Measurements from ENCODE around the gene OR51B4. TPM values are rescaled to one million over a fixed set of nuclear protein-coding genes. Genes with fewer than 3 reads are reported as not detected.

OR51B4 gene
- total RNA-seq, 1 experiment from 2014 or later: 0.11 TPM

- BruUV-seq (replicated peaks): no TSS peak
- Histone ChIP-seq H3K79me2 (ENCODE audit: low read length) (no peaks in the 10 kb centered on the region), H3K27ac (ENCODE audit: low read length) (no peak overlapping the region), H3K9ac (ENCODE audit: low read length) (no peak overlapping the region), H3K9me2 (replicated peaks; ENCODE audit: low read length) (no peaks in the 10 kb centered on the region), H3K27me3 (ENCODE audit: low read length) (peaks cover 7% of the 10 kb centered on the region; the same call in 1 of the 2 replicates), H3K36me3 (ENCODE audit: low read depth, low read length) (no peaks in the 10 kb centered on the region), H3K4me2 (ENCODE audit: low read length) (no peak overlapping the region), H4K20me1 (ENCODE audit: low read length) (no peaks in the 10 kb centered on the region), H3F3A (ENCODE audit: low read length, unreplicated experiment) (no peaks in the 10 kb centered on the region), H2AFZ (ENCODE audit: low read length) (no peak overlapping the region), H3K4me1 (ENCODE audit: insufficient read depth, low read length) (no peaks in the 10 kb centered on the region), H3K9me3 (ENCODE audit: low read length) (no peaks in the 10 kb centered on the region), H3K4me3 (ENCODE audit: low read length) (no peak overlapping the region)
- intact Hi-C loops (cut with micrococcal nuclease): no loop called here
- no peak for TF ChIP-seq EZH2phosphoT487 (IDR thresholded peaks at IDR 0.05; ENCODE audit: borderline replicate concordance, low read length)
- TF ChIP-seq, protein P1, sequence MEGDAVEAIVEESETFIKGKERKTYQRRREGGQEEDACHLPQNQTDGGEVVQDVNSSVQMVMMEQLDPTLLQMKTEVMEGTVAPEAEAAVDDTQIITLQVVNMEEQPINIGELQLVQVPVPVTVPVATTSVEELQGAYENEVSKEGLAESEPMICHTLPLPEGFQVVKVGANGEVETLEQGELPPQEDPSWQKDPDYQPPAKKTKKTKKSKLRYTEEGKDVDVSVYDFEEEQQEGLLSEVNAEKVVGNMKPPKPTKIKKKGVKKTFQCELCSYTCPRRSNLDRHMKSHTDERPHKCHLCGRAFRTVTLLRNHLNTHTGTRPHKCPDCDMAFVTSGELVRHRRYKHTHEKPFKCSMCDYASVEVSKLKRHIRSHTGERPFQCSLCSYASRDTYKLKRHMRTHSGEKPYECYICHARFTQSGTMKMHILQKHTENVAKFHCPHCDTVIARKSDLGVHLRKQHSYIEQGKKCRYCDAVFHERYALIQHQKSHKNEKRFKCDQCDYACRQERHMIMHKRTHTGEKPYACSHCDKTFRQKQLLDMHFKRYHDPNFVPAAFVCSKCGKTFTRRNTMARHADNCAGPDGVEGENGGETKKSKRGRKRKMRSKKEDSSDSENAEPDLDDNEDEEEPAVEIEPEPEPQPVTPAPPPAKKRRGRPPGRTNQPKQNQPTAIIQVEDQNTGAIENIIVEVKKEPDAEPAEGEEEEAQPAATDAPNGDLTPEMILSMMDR (conservative IDR thresholded peaks at IDR 0.05; ENCODE audit: low read depth, low read length): no peak
- no peak for TF ChIP-seq EZH2 (IDR thresholded peaks at IDR 0.05; ENCODE audit: low read length, unreplicated experiment)
- ChIA-PET POLR2A (ENCODE audit: unreplicated experiment) (no interaction called here), CTCF (no interaction called here)
- DNase-seq (no peak), ATAC-seq (no peak)
These were observed 8.7 kb upstream of the OR51B4 start for GRCh38 chr11:5310423-5310822.

GRCh38 chr11:5307256-5308019 lies 5.7 kb upstream of the OR51B4 start:
- no peak overlapping the region for H3K27ac ChIP-seq (ENCODE audit: low read length)
- TF ChIP-seq EZH2 (IDR thresholded peaks at IDR 0.05; ENCODE audit: low read length, unreplicated experiment): no peak
- TF ChIP-seq EZH2phosphoT487 (IDR thresholded peaks at IDR 0.05; ENCODE audit: borderline replicate concordance, low read length): no peak
- TF ChIP-seq, protein P1 (conservative IDR thresholded peaks at IDR 0.05; ENCODE audit: low read depth, low read length): no peak
- POLR2A ChIA-PET (ENCODE audit: unreplicated experiment): no interaction called here
- CTCF ChIA-PET: no interaction called here
- no peak overlapping the region for H3K4me2 ChIP-seq (ENCODE audit: low read length)
- no peaks in the 10 kb centered on the region for H3K4me1 ChIP-seq (ENCODE audit: insufficient read depth, low read length)
- no peak for ATAC-seq
- no peak overlapping the region for H2AFZ ChIP-seq (ENCODE audit: low read length)
- no peak overlapping the region for H3K4me3 ChIP-seq (ENCODE audit: low read length)
- no TSS peak for BruUV-seq (replicated peaks)
- no peaks in the 10 kb centered on the region for H4K20me1 ChIP-seq (ENCODE audit: low read length)
- H3K9me2 ChIP-seq (replicated peaks; ENCODE audit: low read length): no peaks in the 10 kb centered on the region
- H3K36me3 ChIP-seq (ENCODE audit: low read depth, low read length): no peaks in the 10 kb centered on the region
- peaks cover 7% of the 10 kb centered on the region; the same call in 1 of the 2 replicates for H3K27me3 ChIP-seq (ENCODE audit: low read length)
- no peak overlapping the region for H3K9ac ChIP-seq (ENCODE audit: low read length)
- no peaks in the 10 kb centered on the region for H3K9me3 ChIP-seq (ENCODE audit: low read length)
- no peaks in the 10 kb centered on the region for H3K79me2 ChIP-seq (ENCODE audit: low read length)
- no peak for DNase-seq
- H3F3A ChIP-seq (ENCODE audit: low read length, unreplicated experiment): no peaks in the 10 kb centered on the region
- intact Hi-C loops (cut with micrococcal nuclease): no loop called here

DNA sequence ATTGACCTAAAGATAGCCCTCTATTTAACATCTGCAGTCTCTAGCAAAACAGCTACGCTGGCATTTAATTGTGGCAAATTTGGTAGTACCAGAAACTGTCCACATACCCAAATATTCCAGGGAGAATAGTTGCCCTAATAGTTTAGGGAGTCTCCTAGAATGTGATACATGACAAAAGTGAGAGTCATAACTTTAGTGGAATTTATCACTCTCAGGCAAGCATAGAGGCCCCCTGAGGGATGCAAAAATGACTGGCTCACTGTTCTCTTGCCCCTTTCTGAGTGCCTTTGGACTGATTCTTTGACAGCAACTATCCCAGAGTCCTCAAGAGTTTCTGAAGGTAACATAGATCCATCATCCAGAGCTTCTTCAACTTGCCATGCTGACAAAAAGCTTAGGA lies 2.3 kb upstream of the OR51B4 start:
- Histone ChIP-seq H3K9ac (ENCODE audit: low read length) (no peak overlapping the region), H3K4me2 (ENCODE audit: low read length) (no peak overlapping the region), H3K4me3 (ENCODE audit: low read length) (no peak overlapping the region), H3K4me1 (ENCODE audit: insufficient read depth, low read length) (no peaks in the 10 kb centered on the region), H3K79me2 (ENCODE audit: low read length) (no peaks in the 10 kb centered on the region), H3K27me3 (ENCODE audit: low read length) (peaks cover 18% of the 10 kb centered on the region; the same call in 1 of the 2 replicates), H3K9me3 (ENCODE audit: low read length) (no peaks in the 10 kb centered on the region), H3K9me2 (replicated peaks; ENCODE audit: low read length) (no peaks in the 10 kb centered on the region), H2AFZ (ENCODE audit: low read length) (no peak overlapping the region), H3K36me3 (ENCODE audit: low read depth, low read length) (no peaks in the 10 kb centered on the region), H3K27ac (ENCODE audit: low read length) (no peak overlapping the region), H3F3A (ENCODE audit: low read length, unreplicated experiment) (no peaks in the 10 kb centered on the region), H4K20me1 (ENCODE audit: low read length) (no peaks in the 10 kb centered on the region)
- TF ChIP-seq, protein P1 (conservative IDR thresholded peaks at IDR 0.05; ENCODE audit: low read depth, low read length): no peak
- TF ChIP-seq EZH2phosphoT487 (IDR thresholded peaks at IDR 0.05; ENCODE audit: borderline replicate concordance, low read length) (no peak), EZH2 (IDR thresholded peaks at IDR 0.05; ENCODE audit: low read length, unreplicated experiment) (no peak)
- ChIA-PET POLR2A (ENCODE audit: unreplicated experiment) (no interaction called here), CTCF (no interaction called here)
- no TSS peak for BruUV-seq (replicated peaks)
- intact Hi-C loops (cut with micrococcal nuclease): no loop called here
- DNase-seq: no peak
- ATAC-seq: no peak
